Kidney (tissue), 14 donors: ENCODE results near the gene PRR3. TPM values are rescaled to one million over a fixed set of nuclear protein-coding genes. Genes with fewer than 3 reads are reported as not detected.
A peak's percentile ranks its signal among the peaks of the same experiment; 100 is the strongest.

ENCODE experiments used
- DNase-seq, 5 donors: peaks; one replicate each; pipeline ENCODE4 v3.0.0-alpha.2; 2013 to 2020
- FAIRE-seq: peaks from 2 replicates; lab custom pipeline; 2012; peaks lifted over from hg19 to GRCh38; lab: Jason Lieb, UNC
- H3K27ac ChIP-seq, 2 donors: one replicate each; pipeline ENCODE4 v1.7.0; 2013; ENCODE audit warnings: low read depth in 2 of 2, low read length in 2 of 2, inconsistent platforms in 1 of 2
- H3K27me3 ChIP-seq: one replicate; pipeline ENCODE4 v1.7.1; 2013; ENCODE audit warnings: low read length, inconsistent platforms; ENCODE audit not compliant: control insufficient read depth, insufficient read depth
- H3K36me3 ChIP-seq, 3 donors: one replicate each; pipeline versions ENCODE4 v1.7.0 to v1.7.1; 2013; ENCODE audit warnings: low read length in 3 of 3, control low read depth in 1 of 3, inconsistent platforms in 1 of 3; ENCODE audit not compliant: insufficient read depth in 3 of 3, control insufficient read depth in 2 of 3
- H3K4me1 ChIP-seq, 3 donors: one replicate each; pipeline versions ENCODE4 v1.7.0 to v1.7.1; 2013; ENCODE audit warnings: low read length in 3 of 3, inconsistent platforms in 1 of 3, low read depth in 1 of 3; ENCODE audit not compliant: control insufficient read depth in 2 of 3, insufficient read depth in 2 of 3
- H3K4me3 ChIP-seq, 3 donors: one replicate each; pipeline versions ENCODE4 v1.7.0 to v1.8.1; 2013; ENCODE audit warnings: low read length in 3 of 3, control low read depth in 1 of 3, inconsistent platforms in 1 of 3
- H3K9ac ChIP-seq, 3 donors: one replicate each; pipeline versions ENCODE4 v1.7.0 to v1.7.1; 2013; ENCODE audit warnings: low read length in 3 of 3, control low read depth in 1 of 3, inconsistent platforms in 1 of 3
- H3K9me3 ChIP-seq, 3 donors: one replicate each; pipeline versions ENCODE4 v1.7.0 to v1.7.1; 2013; ENCODE audit warnings: low read length in 3 of 3, control low read depth in 1 of 3, inconsistent platforms in 1 of 3; ENCODE audit not compliant: control insufficient read depth in 2 of 3, insufficient read depth in 1 of 3
- intact Hi-C: fragments of 100-400 bp; cut with DNase I; formaldehyde crosslinking; loops from one replicate; pipeline ENCODE4 v1.11.1; 2022
- polyA plus RNA-seq: library from polyadenylated mRNA; stranded (reverse); fragments of 350-450 nt; fragmentation: Illumina TruSeq; extraction: RNeasy Lipid Tissue Mini Kit (QIAGEN cat#74804); gene quantifications from one replicate; pipeline ENCODE4 v1.2.3, GENCODE V29; 2014; ENCODE audit warnings: low read depth, low replicate concordance; ENCODE audit not compliant: insufficient read depth
- total RNA-seq: library from RNA; stranded (reverse); fragmentation: NEBNext Ultra II Directional; extraction: Animal tissue kit (Norgen Biotek cat#: 25700); gene quantifications from one replicate; pipeline ENCODE4 v1.2.1, GENCODE V29; 2021
- TF ChIP-seq, protein P1 (sequence below): IDR thresholded peaks from 3 replicates; pipeline ENCODE4 v1.5.1; 2012; ENCODE audit warnings: mild to moderate bottlenecking, moderate library complexity, borderline replicate concordance; ENCODE audit not compliant: insufficient read depth; ENCODE audit errors: extremely low read depth
- donor health status: control.
- donor health status: control.
- donor health status: control.
- donor health status: control.
- donor health status: control.
- donor health status: DM: yes; HTN: yes; CAD: no.
- donor health status: Normal renal cell carcinoma (clear cell type).

The PRR3 gene
- total and polyA plus RNA-seq, 2 donors from 2014 or later: 7.9 to 9.3 TPM

DNA sequence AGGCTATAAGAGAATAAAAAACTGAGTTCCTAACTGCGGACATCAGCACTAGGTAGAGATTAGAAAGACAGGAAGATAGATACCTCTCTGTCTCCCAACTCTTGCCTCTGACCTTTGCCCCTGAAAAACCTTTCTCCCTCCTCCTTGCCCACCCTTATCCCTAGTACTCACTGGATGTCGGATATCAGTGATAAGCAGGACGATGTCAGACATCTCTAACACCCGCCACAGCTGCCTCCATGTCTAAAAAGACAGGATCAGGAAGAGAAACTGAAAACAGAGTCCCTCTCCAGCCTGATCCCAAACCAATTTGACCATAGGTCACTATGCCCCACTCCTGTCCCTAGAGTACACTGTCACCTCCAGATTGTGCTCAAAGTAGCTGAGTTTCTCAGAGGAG, 2.7 kb upstream of the PRR3 start:
- Histone ChIP-seq H3K9ac (no peak overlapping the region), H3K27me3 (no peaks in the 10 kb centered on the region), H3K4me3 (peak overlapping the region in 1 of 3 donors; percentile 86), H3K36me3 (peaks cover 10 to 34% (median 21%) of the 10 kb centered on the region in 3 donors), H3K27ac (no peak overlapping the region), H3K9me3 (no peaks in the 10 kb centered on the region), H3K4me1 (peaks cover 0 to 9% (median 7%) of the 10 kb centered on the region in 3 donors)
- no peak for FAIRE-seq
- TF ChIP-seq, protein P1, sequence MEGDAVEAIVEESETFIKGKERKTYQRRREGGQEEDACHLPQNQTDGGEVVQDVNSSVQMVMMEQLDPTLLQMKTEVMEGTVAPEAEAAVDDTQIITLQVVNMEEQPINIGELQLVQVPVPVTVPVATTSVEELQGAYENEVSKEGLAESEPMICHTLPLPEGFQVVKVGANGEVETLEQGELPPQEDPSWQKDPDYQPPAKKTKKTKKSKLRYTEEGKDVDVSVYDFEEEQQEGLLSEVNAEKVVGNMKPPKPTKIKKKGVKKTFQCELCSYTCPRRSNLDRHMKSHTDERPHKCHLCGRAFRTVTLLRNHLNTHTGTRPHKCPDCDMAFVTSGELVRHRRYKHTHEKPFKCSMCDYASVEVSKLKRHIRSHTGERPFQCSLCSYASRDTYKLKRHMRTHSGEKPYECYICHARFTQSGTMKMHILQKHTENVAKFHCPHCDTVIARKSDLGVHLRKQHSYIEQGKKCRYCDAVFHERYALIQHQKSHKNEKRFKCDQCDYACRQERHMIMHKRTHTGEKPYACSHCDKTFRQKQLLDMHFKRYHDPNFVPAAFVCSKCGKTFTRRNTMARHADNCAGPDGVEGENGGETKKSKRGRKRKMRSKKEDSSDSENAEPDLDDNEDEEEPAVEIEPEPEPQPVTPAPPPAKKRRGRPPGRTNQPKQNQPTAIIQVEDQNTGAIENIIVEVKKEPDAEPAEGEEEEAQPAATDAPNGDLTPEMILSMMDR: no peak
- no peak for DNase-seq
- intact Hi-C loops: no loop called here

DNA sequence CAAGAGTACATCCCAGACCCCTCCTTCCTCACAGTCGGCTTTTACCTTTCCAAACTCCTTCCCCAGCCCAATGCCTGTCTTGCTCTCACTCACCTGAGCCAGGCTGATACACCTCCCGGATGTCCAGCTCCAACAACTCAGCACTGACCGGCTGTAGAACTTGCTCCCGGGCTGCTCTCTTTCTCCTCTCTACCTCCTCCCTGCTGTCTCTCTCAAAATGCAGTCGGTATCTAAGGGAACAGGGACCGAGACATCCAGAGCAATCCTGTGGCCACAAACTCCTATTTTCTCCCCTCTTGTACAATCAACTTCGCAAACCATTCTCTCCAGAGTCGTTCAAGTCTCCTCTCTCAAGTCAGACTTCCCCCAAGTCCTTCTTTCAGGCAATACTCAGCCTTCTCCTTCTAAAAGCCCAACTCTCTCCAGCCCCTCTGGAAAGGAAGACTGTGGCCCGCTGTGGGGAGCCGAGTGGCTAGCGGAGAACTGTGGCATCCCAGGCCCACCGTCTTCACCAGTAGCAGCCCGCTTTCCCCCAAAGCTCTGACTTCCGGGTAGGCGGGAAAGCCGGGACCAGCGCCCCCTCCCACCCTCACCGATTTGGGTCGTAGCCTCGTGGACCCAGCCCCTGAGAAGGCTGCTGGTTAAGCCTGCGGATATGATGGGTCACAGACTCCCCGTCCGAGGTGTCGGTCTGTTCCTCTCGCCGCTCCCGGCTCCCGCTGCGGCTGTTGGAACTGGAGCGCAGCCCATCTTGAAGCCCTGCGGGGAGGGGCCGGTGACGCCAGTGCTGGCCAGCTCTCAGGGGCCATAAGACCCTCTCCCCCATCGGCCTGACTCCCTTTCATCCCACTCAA, 1.9 kb upstream of the PRR3 start:
- Histone ChIP-seq H3K27ac (peak overlapping the region; percentile 95 to 99), H3K9ac (peak overlapping the region; percentile 75 to 94 (median 89)), H3K36me3 (peaks cover 8 to 34% (median 19%) of the 10 kb centered on the region in 3 donors), H3K4me1 (peaks cover 0 to 9% (median 7%) of the 10 kb centered on the region in 3 donors), H3K9me3 (no peaks in the 10 kb centered on the region), H3K27me3 (no peaks in the 10 kb centered on the region), H3K4me3 (peak overlapping the region; percentile 82 to 96 (median 86))
- intact Hi-C loops: no loop called here
- DNase-seq: peak in 3 of 5 donors; percentile 63 to 88 (median 84)
- no peak for FAIRE-seq
- TF ChIP-seq, protein P1: no peak

DNA sequence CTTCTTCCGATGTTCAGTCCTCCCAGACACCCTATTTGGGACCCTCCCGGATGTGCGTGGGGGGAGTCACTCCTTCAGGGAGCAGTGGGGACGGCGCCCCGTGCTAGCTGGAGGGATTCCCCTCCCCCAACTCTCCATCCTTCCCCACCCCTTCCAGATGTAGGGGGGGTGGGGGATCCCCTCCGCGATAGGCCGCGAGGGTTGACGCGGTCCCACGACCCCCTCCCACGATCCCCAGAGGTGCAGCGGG, 1.4 kb upstream of the PRR3 start:
- H3K27me3 ChIP-seq: no peaks in the 10 kb centered on the region
- H3K9me3 ChIP-seq: no peaks in the 10 kb centered on the region
- H3K27ac ChIP-seq: peak overlapping the region; percentile 95 to 99
- peaks cover 0 to 9% (median 7%) of the 10 kb centered on the region in 3 donors for H3K4me1 ChIP-seq
- peaks cover 8 to 32% (median 19%) of the 10 kb centered on the region in 3 donors for H3K36me3 ChIP-seq
- H3K4me3 ChIP-seq: peak overlapping the region; percentile 82 to 96 (median 86)
- intact Hi-C loops: no loop called here
- TF ChIP-seq, protein P1: no peak
- no peak for FAIRE-seq
- H3K9ac ChIP-seq: peak overlapping the region; percentile 75 to 94 (median 89)
- peak in 2 of 5 donors; percentile 75 to 92 for DNase-seq
